Rectal smooth muscle tissue (tissue), 1 donor: Measurements from ENCODE around the gene PLXNA4.

ENCODE experiments used
- H3K27ac ChIP-seq: one replicate; pipeline ENCODE4 v1.7.0; 2013; ENCODE audit warnings: low read depth, low read length, inconsistent platforms
- H3K27me3 ChIP-seq: one replicate; pipeline ENCODE4 v1.7.0; 2013; ENCODE audit warnings: low read length; ENCODE audit not compliant: control insufficient read depth, insufficient read depth
- H3K36me3 ChIP-seq: one replicate; pipeline ENCODE4 v1.7.0; 2013; ENCODE audit warnings: low read length; ENCODE audit not compliant: control insufficient read depth, insufficient read depth
- H3K4me1 ChIP-seq: one replicate; pipeline ENCODE4 v1.7.0; 2013; ENCODE audit warnings: low read length; ENCODE audit not compliant: control insufficient read depth, insufficient read depth
- H3K4me3 ChIP-seq: one replicate; pipeline ENCODE4 v1.7.0; 2013; ENCODE audit warnings: low read length
- H3K9ac ChIP-seq: one replicate; pipeline ENCODE4 v1.7.0; 2013; ENCODE audit warnings: low read length

PLXNA4 gene

DNA sequence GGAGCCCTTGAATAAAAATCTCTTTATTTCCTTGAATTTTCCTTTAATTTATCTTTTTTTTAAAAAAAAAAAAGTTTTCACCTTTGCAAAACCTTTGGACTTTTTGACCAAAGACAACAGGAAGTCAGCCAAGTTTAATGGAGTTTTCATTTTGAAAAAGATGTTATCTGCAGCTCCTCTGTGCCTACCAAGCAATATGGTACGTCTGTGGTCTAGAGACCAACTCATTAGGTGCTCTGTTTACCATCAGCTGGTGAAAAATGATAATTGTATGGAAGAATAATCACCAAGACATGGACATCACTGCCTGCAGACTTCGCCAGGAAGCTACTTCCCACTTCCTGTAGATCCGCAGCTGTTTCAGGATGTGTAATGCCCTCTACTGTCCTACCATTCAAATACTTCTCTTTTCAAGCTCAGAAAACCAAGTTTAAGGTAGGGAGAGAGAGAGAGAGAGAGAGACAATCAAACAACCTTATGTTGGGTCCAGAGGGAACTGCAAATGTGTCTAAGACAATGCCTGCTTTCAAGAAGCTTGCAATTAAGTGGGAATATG, 18.7 kb downstream of the PLXNA4 start:
- Histone ChIP-seq H3K36me3 (no peaks in the 10 kb centered on the region), H3K27me3 (no peaks in the 10 kb centered on the region), H3K27ac (no peak overlapping the region), H3K4me3 (no peak overlapping the region), H3K4me1 (no peaks in the 10 kb centered on the region), H3K9ac (no peak overlapping the region)

GRCh38 chr7:132554446-132554845, 21.8 kb downstream of the PLXNA4 start:
- Histone ChIP-seq H3K9ac (no peak overlapping the region), H3K36me3 (no peaks in the 10 kb centered on the region), H3K4me1 (no peaks in the 10 kb centered on the region), H3K4me3 (no peak overlapping the region), H3K27ac (no peak overlapping the region), H3K27me3 (no peaks in the 10 kb centered on the region)

- Histone ChIP-seq H3K27ac (no peak overlapping the region), H3K36me3 (no peaks in the 10 kb centered on the region), H3K27me3 (no peaks in the 10 kb centered on the region), H3K9ac (no peak overlapping the region), H3K4me1 (no peaks in the 10 kb centered on the region), H3K4me3 (no peak overlapping the region)
Observed at GRCh38 chr7:132553031-132553430, 23.2 kb downstream of the PLXNA4 start.

DNA sequence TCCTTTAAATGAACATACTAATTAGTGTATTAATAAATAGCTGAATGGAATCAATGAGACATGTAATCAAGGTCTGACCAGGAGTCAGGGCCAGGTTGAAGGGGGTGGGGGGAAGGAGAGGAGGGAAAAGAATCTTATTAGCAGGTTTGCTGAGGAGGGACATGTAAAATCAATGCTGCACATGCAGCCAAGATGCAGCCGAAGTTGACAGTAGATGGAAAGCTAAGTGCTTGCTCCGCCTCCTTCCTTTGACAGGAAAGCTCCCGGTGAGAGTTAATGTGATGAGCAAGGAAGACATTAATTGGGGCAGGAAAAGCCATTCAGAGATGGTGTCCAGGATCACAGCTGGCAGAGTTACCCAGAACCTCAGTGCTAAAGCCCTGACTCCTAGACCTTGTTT, 24.4 kb downstream of the PLXNA4 start:
- Histone ChIP-seq H3K27ac (no peak overlapping the region), H3K4me1 (no peaks in the 10 kb centered on the region), H3K9ac (no peak overlapping the region), H3K4me3 (no peak overlapping the region), H3K27me3 (no peaks in the 10 kb centered on the region), H3K36me3 (no peaks in the 10 kb centered on the region)

- Histone ChIP-seq H3K9ac (no peak overlapping the region), H3K27me3 (no peaks in the 10 kb centered on the region), H3K4me1 (no peaks in the 10 kb centered on the region), H3K4me3 (no peak overlapping the region), H3K36me3 (no peaks in the 10 kb centered on the region), H3K27ac (no peak overlapping the region)
Observed at GRCh38 chr7:132551439-132551838, 24.8 kb downstream of the PLXNA4 start.

- Histone ChIP-seq H3K4me3 (no peak overlapping the region), H3K9ac (no peak overlapping the region), H3K27ac (no peak overlapping the region), H3K4me1 (no peaks in the 10 kb centered on the region), H3K27me3 (no peaks in the 10 kb centered on the region), H3K36me3 (no peaks in the 10 kb centered on the region)
Observed at GRCh38 chr7:132548489-132549078, 27.7 kb downstream of the PLXNA4 start.

DNA sequence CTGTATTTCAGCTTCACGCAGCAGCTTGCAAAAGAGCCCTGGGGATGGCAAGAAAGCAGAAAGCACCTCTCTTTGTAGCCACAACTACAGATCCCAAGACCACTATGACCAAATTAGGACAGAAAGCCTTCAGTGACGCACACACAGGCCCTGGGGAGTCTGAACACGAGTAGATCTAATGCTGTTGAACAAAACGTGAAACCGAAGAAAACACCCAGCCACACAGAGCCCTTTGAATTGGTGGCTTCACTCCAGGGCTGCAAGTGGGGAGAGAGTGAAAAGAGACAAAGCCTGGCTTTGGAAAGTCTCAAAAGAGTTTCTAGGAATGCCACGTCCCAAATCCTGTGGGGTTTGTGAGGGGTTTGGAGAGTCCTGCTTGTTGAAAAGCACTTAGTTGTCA, 28.4 kb downstream of the PLXNA4 start:
- H3K27ac ChIP-seq, result no peak overlapping the region
- no peaks in the 10 kb centered on the region for H3K4me1 ChIP-seq
- H3K4me3 ChIP-seq, result no peak overlapping the region
- no peaks in the 10 kb centered on the region for H3K27me3 ChIP-seq
- no peak overlapping the region for H3K9ac ChIP-seq
- no peaks in the 10 kb centered on the region for H3K36me3 ChIP-seq

DNA sequence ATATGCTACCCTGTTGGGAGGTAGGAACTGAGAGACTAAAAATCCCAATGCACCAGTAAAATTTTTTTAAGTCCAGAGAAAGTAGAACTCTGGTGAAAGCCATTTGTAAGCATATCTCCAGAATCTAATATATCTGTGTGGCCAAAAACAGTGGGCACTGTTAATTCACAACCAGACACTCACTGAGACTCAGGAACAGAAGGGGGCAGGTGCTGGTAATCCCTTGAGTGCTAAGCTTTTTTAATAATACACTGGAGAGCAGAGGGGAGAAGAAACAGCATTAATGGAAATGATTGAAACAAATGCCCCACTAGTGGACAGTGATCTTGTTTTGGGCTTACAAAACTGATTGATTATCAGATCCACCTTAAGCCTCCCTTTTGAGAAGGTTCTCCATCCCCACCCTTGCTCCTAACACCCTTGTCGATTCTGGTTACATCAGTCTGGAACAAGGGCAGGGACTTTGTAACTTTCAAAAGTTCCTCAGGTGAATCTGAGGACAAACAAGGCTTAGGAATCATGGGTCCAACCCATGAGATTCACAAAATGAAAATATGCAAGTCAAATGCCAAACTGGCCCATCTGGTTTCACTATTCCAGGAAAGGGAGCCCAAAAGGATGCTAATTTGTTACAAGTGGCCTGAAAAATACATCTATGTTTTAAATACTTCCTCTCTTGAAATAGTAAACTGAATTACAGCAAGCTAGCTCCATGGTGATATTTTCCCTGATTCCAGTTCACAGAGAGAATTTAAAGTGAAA, 29.7 kb downstream of the PLXNA4 start:
- H3K9ac ChIP-seq, result no peak overlapping the region
- no peak overlapping the region for H3K27ac ChIP-seq
- H3K4me1 ChIP-seq, result no peaks in the 10 kb centered on the region
- H3K36me3 ChIP-seq, result no peaks in the 10 kb centered on the region
- no peaks in the 10 kb centered on the region for H3K27me3 ChIP-seq
- no peak overlapping the region for H3K4me3 ChIP-seq

- H3K36me3 ChIP-seq, result no peaks in the 10 kb centered on the region
- H3K4me1 ChIP-seq, result no peaks in the 10 kb centered on the region
- no peak overlapping the region for H3K9ac ChIP-seq
- no peaks in the 10 kb centered on the region for H3K27me3 ChIP-seq
- H3K27ac ChIP-seq, result no peak overlapping the region
- no peak overlapping the region for H3K4me3 ChIP-seq
Observed at GRCh38 chr7:132545756-132546155, 30.5 kb downstream of the PLXNA4 start.

DNA sequence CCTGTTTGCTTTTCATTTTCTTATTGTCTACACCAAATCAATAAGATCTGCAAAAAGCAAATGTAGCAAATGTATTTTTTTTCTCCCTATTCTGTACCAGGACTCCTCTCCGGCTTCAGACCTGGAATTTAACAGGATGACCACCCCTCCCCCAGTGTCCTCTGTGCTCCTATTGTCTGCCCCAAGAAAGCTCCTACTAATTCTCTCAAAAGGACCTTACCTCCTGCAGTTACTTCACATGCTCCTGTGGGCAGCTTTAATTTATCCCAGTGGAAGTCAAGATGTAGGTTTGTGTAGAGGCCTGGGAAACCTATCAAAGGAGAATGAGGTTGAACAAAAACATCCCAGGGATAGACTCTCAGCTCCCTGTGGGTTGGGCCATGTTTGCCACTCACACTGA, 31.3 kb downstream of the PLXNA4 start:
- Histone ChIP-seq H3K9ac (no peak overlapping the region), H3K4me3 (no peak overlapping the region), H3K36me3 (no peaks in the 10 kb centered on the region), H3K27me3 (no peaks in the 10 kb centered on the region), H3K27ac (no peak overlapping the region), H3K4me1 (no peaks in the 10 kb centered on the region)

GRCh38 chr7:132544025-132544424, 32.2 kb downstream of the PLXNA4 start:
- no peaks in the 10 kb centered on the region for H3K4me1 ChIP-seq
- H3K27me3 ChIP-seq, result no peaks in the 10 kb centered on the region
- no peak overlapping the region for H3K4me3 ChIP-seq
- no peak overlapping the region for H3K9ac ChIP-seq
- no peak overlapping the region for H3K27ac ChIP-seq
- no peaks in the 10 kb centered on the region for H3K36me3 ChIP-seq

GRCh38 chr7:132542895-132543294, 33.4 kb downstream of the PLXNA4 start:
- no peak overlapping the region for H3K9ac ChIP-seq
- H3K36me3 ChIP-seq, result no peaks in the 10 kb centered on the region
- H3K4me1 ChIP-seq, result no peaks in the 10 kb centered on the region
- H3K4me3 ChIP-seq, result no peak overlapping the region
- H3K27me3 ChIP-seq, result no peaks in the 10 kb centered on the region
- H3K27ac ChIP-seq, result no peak overlapping the region

- Histone ChIP-seq H3K4me3 (no peak overlapping the region), H3K4me1 (no peaks in the 10 kb centered on the region), H3K36me3 (no peaks in the 10 kb centered on the region), H3K27ac (no peak overlapping the region), H3K9ac (no peak overlapping the region), H3K27me3 (no peaks in the 10 kb centered on the region)
Observed at GRCh38 chr7:132541656-132542055, 34.6 kb downstream of the PLXNA4 start.
